HG02763 (cell line): Measurements from ENCODE around the gene KYNU.
"Not testable (repeated sequence)": the region's sequence is repeated elsewhere in the genome, so short reads cannot be mapped to it uniquely, and the experiment has no call there.

ENCODE experiments used
- ATAC-seq: cut with Tn5 transposase; IDR thresholded peaks from one replicate; pipeline ENCODE4 v1.9.1; 2021; ENCODE audit warnings: mild to moderate bottlenecking, moderate library complexity; ENCODE audit not compliant: unreplicated experiment

The KYNU gene

GRCh38 chr2:142877216-142877838 is at the start of gene KYNU:
Gene KYNU, plus strand, starts transcription at chr2:142877664. Its CDS starts 7,704 bp downstream, at chr2:142885368.
- ATAC-seq, result peak; percentile 53

GRCh38 chr2:142834021-142834420 is 43.4 kb upstream of the KYNU start:
- ATAC-seq, result no peak

GRCh38 chr2:142840436-142840835 is 37.0 kb upstream of the KYNU start:
- ATAC-seq, result no peak

GRCh38 chr2:142841788-142842187 is 35.7 kb upstream of the KYNU start:
- ATAC-seq, result no peak

GRCh38 chr2:142842369-142842768 is 35.1 kb upstream of the KYNU start:
- ATAC-seq, result no peak

- no peak for ATAC-seq
These were observed 33.7 kb upstream of the KYNU start for GRCh38 chr2:142843731-142844130.

GRCh38 chr2:142848023-142848606 is 29.3 kb upstream of the KYNU start:
- no peak for ATAC-seq

- no peak for ATAC-seq
These were observed 27.6 kb upstream of the KYNU start for GRCh38 chr2:142849820-142850219.

- no peak for ATAC-seq
These were observed 23.6 kb upstream of the KYNU start for GRCh38 chr2:142853912-142854311.

- no peak for ATAC-seq
These were observed 20.0 kb upstream of the KYNU start for GRCh38 chr2:142857256-142858164.

GRCh38 chr2:142858961-142859360 is 18.5 kb upstream of the KYNU start:
- no peak for ATAC-seq

GRCh38 chr2:142862299-142862698 is 15.2 kb upstream of the KYNU start:
- ATAC-seq, result no peak

- no peak for ATAC-seq
These were observed 14.6 kb upstream of the KYNU start for GRCh38 chr2:142862847-142863246.

- ATAC-seq, result no peak
These were observed 13.9 kb upstream of the KYNU start for GRCh38 chr2:142863485-142863961.

GRCh38 chr2:142864605-142865004 is 12.9 kb upstream of the KYNU start:
- ATAC-seq, result not testable (repeated sequence)

GRCh38 chr2:142865924-142866323 is 11.5 kb upstream of the KYNU start:
- peak; percentile 90 for ATAC-seq

- ATAC-seq, result peak; percentile 23
These were observed 11.0 kb upstream of the KYNU start for GRCh38 chr2:142866426-142866825.

- no peak for ATAC-seq
These were observed 10.3 kb upstream of the KYNU start for GRCh38 chr2:142867136-142867535.

GRCh38 chr2:142868229-142868762 is 9.2 kb upstream of the KYNU start:
- ATAC-seq, result peak; percentile 29

GRCh38 chr2:142869065-142869460 is 8.4 kb upstream of the KYNU start:
- not testable (repeated sequence) for ATAC-seq

- ATAC-seq, result no peak
These were observed 7.9 kb upstream of the KYNU start for GRCh38 chr2:142869461-142870106.
